ENCODE results near the gene KIF22.

GRCh38 chr16:29779474-29779873 lies 11.1 kb upstream of the KIF22 start:
- TF ChIP-seq, protein P1, sequence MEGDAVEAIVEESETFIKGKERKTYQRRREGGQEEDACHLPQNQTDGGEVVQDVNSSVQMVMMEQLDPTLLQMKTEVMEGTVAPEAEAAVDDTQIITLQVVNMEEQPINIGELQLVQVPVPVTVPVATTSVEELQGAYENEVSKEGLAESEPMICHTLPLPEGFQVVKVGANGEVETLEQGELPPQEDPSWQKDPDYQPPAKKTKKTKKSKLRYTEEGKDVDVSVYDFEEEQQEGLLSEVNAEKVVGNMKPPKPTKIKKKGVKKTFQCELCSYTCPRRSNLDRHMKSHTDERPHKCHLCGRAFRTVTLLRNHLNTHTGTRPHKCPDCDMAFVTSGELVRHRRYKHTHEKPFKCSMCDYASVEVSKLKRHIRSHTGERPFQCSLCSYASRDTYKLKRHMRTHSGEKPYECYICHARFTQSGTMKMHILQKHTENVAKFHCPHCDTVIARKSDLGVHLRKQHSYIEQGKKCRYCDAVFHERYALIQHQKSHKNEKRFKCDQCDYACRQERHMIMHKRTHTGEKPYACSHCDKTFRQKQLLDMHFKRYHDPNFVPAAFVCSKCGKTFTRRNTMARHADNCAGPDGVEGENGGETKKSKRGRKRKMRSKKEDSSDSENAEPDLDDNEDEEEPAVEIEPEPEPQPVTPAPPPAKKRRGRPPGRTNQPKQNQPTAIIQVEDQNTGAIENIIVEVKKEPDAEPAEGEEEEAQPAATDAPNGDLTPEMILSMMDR (IDR thresholded peaks at IDR 0.05): no peak
- no peak for TF ChIP-seq POLR2A (IDR thresholded peaks at IDR 0.05)
